Thoracic aorta (tissue), 2 donors: ENCODE results near the gene SCP2. TPM values are rescaled to one million over a fixed set of nuclear protein-coding genes. Genes with fewer than 3 reads are reported as not detected.
"Not testable (repeated sequence)": the region's sequence is repeated elsewhere in the genome, so short reads cannot be mapped to it uniquely, and the experiment has no call there.

Experiments
- ATAC-seq: fragments of 150-250 bp; one replicate; pipeline ENCODE4 v1.8.0; 2017; ENCODE audit warnings: low read depth; ENCODE audit not compliant: insufficient number of reproducible peaks, low FRiP score
- DNase-seq: peaks from one replicate; pipeline ENCODE4 v3.0.0-alpha.2; 2020; ENCODE audit warnings: low spot score
- H3K27ac ChIP-seq, 2 donors: fragments of 200-600 bp; sonication (generic); 1 replicate in 1 of 2; 2 replicates in 1 of 2; pipeline ENCODE4 v1.5.1; 2016; ENCODE audit warnings: mild to moderate bottlenecking in 2 of 2, moderate library complexity in 2 of 2
- H3K27me3 ChIP-seq: fragments of 200-600 bp; sonication (generic); replicated peaks from 2 replicates; pipeline ENCODE4 v1.6.0; 2016; ENCODE audit warnings: mild to moderate bottlenecking; ENCODE audit not compliant: insufficient read depth
- H3K36me3 ChIP-seq: fragments of 200-600 bp; sonication (generic); one replicate; pipeline ENCODE4 v1.5.1; 2016
- H3K4me1 ChIP-seq, 2 donors: fragments of 200-600 bp; sonication (generic); 1 replicate in 1 of 2; 2 replicates in 1 of 2; pipeline versions ENCODE4 v1.5.1 to v1.6.0; 2016; ENCODE audit warnings: low read depth in 2 of 2, mild to moderate bottlenecking in 1 of 2; ENCODE audit not compliant: control insufficient read depth in 1 of 2
- H3K4me3 ChIP-seq: fragments of 200-600 bp; sonication (generic); 2 replicates; pipeline ENCODE4 v1.5.1; 2016; ENCODE audit warnings: mild to moderate bottlenecking
- H3K9me3 ChIP-seq: fragments of 200-600 bp; sonication (generic); 2 replicates; pipeline ENCODE4 v1.5.1; 2016
- CTCF ChIP-seq: fragments of 200-600 bp; sonication (generic); IDR thresholded peaks from one replicate; pipeline ENCODE4 v1.5.1; 2019; ENCODE audit warnings: antibody characterized with exemption
- total RNA-seq, 2 donors: library from RNA; depleted of rRNA; stranded (reverse); fragments of >200 nt; gene quantifications; one replicate each; pipeline versions ENCODE4 v1.1.0 to v1.2.3, GENCODE V29; 2016

SCP2 gene
- total RNA-seq, 2 donors from 2014 or later, result 75.1 to 99.9 TPM

GRCh38 chr1:52970149-52970548, 43.1 kb downstream of the SCP2 start:
- Histone ChIP-seq H3K27ac (no peak overlapping the region), H3K9me3 (no peaks in the 10 kb centered on the region), H3K27me3 (no peaks in the 10 kb centered on the region), H3K36me3 (peaks cover 4% of the 10 kb centered on the region), H3K4me1 (no peaks in the 10 kb centered on the region), H3K4me3 (no peak overlapping the region)
- DNase-seq (no peak), ATAC-seq (no peak)
- TF ChIP-seq CTCF, result no peak

GRCh38 chr1:52973841-52974240, 46.8 kb downstream of the SCP2 start:
- H3K36me3 ChIP-seq, result peaks cover 10% of the 10 kb centered on the region
- H3K27ac ChIP-seq, result no peak overlapping the region
- H3K27me3 ChIP-seq, result no peaks in the 10 kb centered on the region
- peaks cover 0 to 6% of the 10 kb centered on the region in 2 donors for H3K4me1 ChIP-seq
- H3K4me3 ChIP-seq, result no peak overlapping the region
- no peak for DNase-seq
- ATAC-seq, result no peak
- no peaks in the 10 kb centered on the region for H3K9me3 ChIP-seq
- TF ChIP-seq CTCF, result no peak

GRCh38 chr1:52976183-52977035, 49.3 kb downstream of the SCP2 start:
- ATAC-seq (no peak), DNase-seq (no peak)
- Histone ChIP-seq H3K9me3 (no peaks in the 10 kb centered on the region), H3K27ac (no peak overlapping the region), H3K4me1 (peaks cover 0 to 6% of the 10 kb centered on the region in 2 donors), H3K4me3 (no peak overlapping the region), H3K27me3 (no peaks in the 10 kb centered on the region), H3K36me3 (peaks cover 12% of the 10 kb centered on the region)
- no peak for TF ChIP-seq CTCF

- Histone ChIP-seq H3K4me1 (peaks cover 0 to 6% of the 10 kb centered on the region in 2 donors), H3K27me3 (no peaks in the 10 kb centered on the region), H3K36me3 (peaks cover 12% of the 10 kb centered on the region), H3K27ac (no peak overlapping the region), H3K9me3 (no peaks in the 10 kb centered on the region), H3K4me3 (no peak overlapping the region)
- no peak for TF ChIP-seq CTCF
- ATAC-seq, result no peak
- no peak for DNase-seq
These were observed 51.0 kb downstream of the SCP2 start for GRCh38 chr1:52978045-52978444.

GRCh38 chr1:52992733-52993132, 65.7 kb downstream of the SCP2 start:
- not testable (repeated sequence) for H3K4me3 ChIP-seq, DNase-seq, H3K36me3 ChIP-seq, H3K9me3 ChIP-seq, H3K27ac ChIP-seq, H3K4me1 ChIP-seq, H3K27me3 ChIP-seq, ATAC-seq
